Activated naive CD4-positive, alpha-beta T cell treated with anti-CD3 and anti-CD28 coated beads, Interleukin-2, amount 50 U/mL, for 24 hours (primary cell): ENCODE data around the gene FMNL2.
A peak's percentile ranks its signal among the peaks of the same experiment; 100 is the strongest.

Experiments used
- H3K27ac Mint-ChIP-seq: one replicate; pipeline ENCODE4 v1.8.0; 2021; ENCODE audit warnings: mild to moderate bottlenecking, mixed read lengths
- H3K27me3 Mint-ChIP-seq: one replicate; pipeline ENCODE4 v1.8.0; 2021; ENCODE audit warnings: mixed read lengths
- H3K36me3 Mint-ChIP-seq: one replicate; pipeline ENCODE4 v1.8.0; 2021; ENCODE audit warnings: mixed read lengths
- H3K4me1 Mint-ChIP-seq: one replicate; pipeline ENCODE4 v1.8.0; 2021; ENCODE audit warnings: mixed read lengths
- H3K4me3 Mint-ChIP-seq: one replicate; pipeline ENCODE4 v1.8.0; 2021; ENCODE audit warnings: mild to moderate bottlenecking, mixed read lengths
- H3K9me3 Mint-ChIP-seq: one replicate; pipeline ENCODE4 v1.8.0; 2021; ENCODE audit warnings: mixed read lengths

The FMNL2 gene

GRCh38 chr2:152400607-152401214 lies 65.7 kb downstream of the FMNL2 start:
- peaks cover 2% of the 10 kb centered on the region for H3K27me3 Mint-ChIP-seq
- H3K4me3 Mint-ChIP-seq: no peak overlapping the region
- no peaks in the 10 kb centered on the region for H3K9me3 Mint-ChIP-seq
- H3K36me3 Mint-ChIP-seq: no peaks in the 10 kb centered on the region
- H3K27ac Mint-ChIP-seq: no peak overlapping the region
- no peaks in the 10 kb centered on the region for H3K4me1 Mint-ChIP-seq

- Mint-ChIP-seq H3K27me3 (peaks cover 4% of the 10 kb centered on the region), H3K4me1 (no peaks in the 10 kb centered on the region), H3K4me3 (no peak overlapping the region), H3K36me3 (no peaks in the 10 kb centered on the region), H3K27ac (no peak overlapping the region), H3K9me3 (no peaks in the 10 kb centered on the region)
Measured at GRCh38 chr2:152402780-152403759, 68.1 kb downstream of the FMNL2 start.

GRCh38 chr2:152405206-152406118 lies 70.5 kb downstream of the FMNL2 start:
- H3K9me3 Mint-ChIP-seq: no peaks in the 10 kb centered on the region
- H3K27ac Mint-ChIP-seq: no peak overlapping the region
- no peaks in the 10 kb centered on the region for H3K36me3 Mint-ChIP-seq
- H3K27me3 Mint-ChIP-seq: peaks cover 8% of the 10 kb centered on the region
- H3K4me1 Mint-ChIP-seq: no peaks in the 10 kb centered on the region
- no peak overlapping the region for H3K4me3 Mint-ChIP-seq

- Mint-ChIP-seq H3K36me3 (no peaks in the 10 kb centered on the region), H3K4me3 (no peak overlapping the region), H3K27me3 (peaks cover 8% of the 10 kb centered on the region), H3K9me3 (no peaks in the 10 kb centered on the region), H3K4me1 (no peaks in the 10 kb centered on the region), H3K27ac (peak overlapping the region; percentile 30)
Measured at GRCh38 chr2:152406119-152406835, 71.3 kb downstream of the FMNL2 start.

GRCh38 chr2:152406836-152407161 lies 71.8 kb downstream of the FMNL2 start:
- Mint-ChIP-seq H3K27ac (peak overlapping the region; percentile 38), H3K4me3 (no peak overlapping the region), H3K9me3 (no peaks in the 10 kb centered on the region), H3K36me3 (no peaks in the 10 kb centered on the region), H3K27me3 (peaks cover 11% of the 10 kb centered on the region), H3K4me1 (no peaks in the 10 kb centered on the region)

GRCh38 chr2:152407204-152407721 lies 72.3 kb downstream of the FMNL2 start:
- Mint-ChIP-seq H3K27ac (peak overlapping the region; percentile 38), H3K4me1 (no peaks in the 10 kb centered on the region), H3K9me3 (no peaks in the 10 kb centered on the region), H3K36me3 (no peaks in the 10 kb centered on the region), H3K27me3 (peaks cover 11% of the 10 kb centered on the region), H3K4me3 (no peak overlapping the region)

GRCh38 chr2:152407806-152408205 lies 72.8 kb downstream of the FMNL2 start:
- no peak overlapping the region for H3K4me3 Mint-ChIP-seq
- H3K4me1 Mint-ChIP-seq: no peaks in the 10 kb centered on the region
- H3K27ac Mint-ChIP-seq: peak overlapping the region; percentile 9
- no peaks in the 10 kb centered on the region for H3K36me3 Mint-ChIP-seq
- no peaks in the 10 kb centered on the region for H3K9me3 Mint-ChIP-seq
- H3K27me3 Mint-ChIP-seq: peaks cover 11% of the 10 kb centered on the region

GRCh38 chr2:152408254-152408653 lies 73.3 kb downstream of the FMNL2 start:
- Mint-ChIP-seq H3K36me3 (no peaks in the 10 kb centered on the region), H3K27ac (no peak overlapping the region), H3K9me3 (no peaks in the 10 kb centered on the region), H3K4me3 (no peak overlapping the region), H3K27me3 (peaks cover 11% of the 10 kb centered on the region), H3K4me1 (no peaks in the 10 kb centered on the region)

- H3K4me1 Mint-ChIP-seq: no peaks in the 10 kb centered on the region
- H3K27ac Mint-ChIP-seq: no peak overlapping the region
- H3K9me3 Mint-ChIP-seq: no peaks in the 10 kb centered on the region
- H3K36me3 Mint-ChIP-seq: no peaks in the 10 kb centered on the region
- no peak overlapping the region for H3K4me3 Mint-ChIP-seq
- H3K27me3 Mint-ChIP-seq: peaks cover 14% of the 10 kb centered on the region
Measured at GRCh38 chr2:152409386-152410164, 74.6 kb downstream of the FMNL2 start.

GRCh38 chr2:152410165-152410597 lies 75.2 kb downstream of the FMNL2 start:
- no peak overlapping the region for H3K27ac Mint-ChIP-seq
- H3K36me3 Mint-ChIP-seq: no peaks in the 10 kb centered on the region
- H3K27me3 Mint-ChIP-seq: peaks cover 14% of the 10 kb centered on the region
- H3K4me1 Mint-ChIP-seq: no peaks in the 10 kb centered on the region
- H3K9me3 Mint-ChIP-seq: no peaks in the 10 kb centered on the region
- H3K4me3 Mint-ChIP-seq: no peak overlapping the region

GRCh38 chr2:152411154-152411553 lies 76.2 kb downstream of the FMNL2 start:
- H3K9me3 Mint-ChIP-seq: no peaks in the 10 kb centered on the region
- peaks cover 14% of the 10 kb centered on the region for H3K27me3 Mint-ChIP-seq
- no peaks in the 10 kb centered on the region for H3K36me3 Mint-ChIP-seq
- H3K4me1 Mint-ChIP-seq: no peaks in the 10 kb centered on the region
- no peak overlapping the region for H3K4me3 Mint-ChIP-seq
- H3K27ac Mint-ChIP-seq: no peak overlapping the region

- peaks cover 10% of the 10 kb centered on the region for H3K27me3 Mint-ChIP-seq
- no peaks in the 10 kb centered on the region for H3K36me3 Mint-ChIP-seq
- H3K9me3 Mint-ChIP-seq: no peaks in the 10 kb centered on the region
- H3K4me3 Mint-ChIP-seq: no peak overlapping the region
- no peak overlapping the region for H3K27ac Mint-ChIP-seq
- H3K4me1 Mint-ChIP-seq: no peaks in the 10 kb centered on the region
Measured at GRCh38 chr2:152413228-152414030, 78.5 kb downstream of the FMNL2 start.

GRCh38 chr2:152415231-152415642 lies 80.3 kb downstream of the FMNL2 start:
- Mint-ChIP-seq H3K4me1 (no peaks in the 10 kb centered on the region), H3K4me3 (no peak overlapping the region), H3K27me3 (peaks cover 8% of the 10 kb centered on the region), H3K27ac (no peak overlapping the region), H3K9me3 (no peaks in the 10 kb centered on the region), H3K36me3 (no peaks in the 10 kb centered on the region)

GRCh38 chr2:152415796-152416195 lies 80.8 kb downstream of the FMNL2 start:
- H3K36me3 Mint-ChIP-seq: no peaks in the 10 kb centered on the region
- no peaks in the 10 kb centered on the region for H3K4me1 Mint-ChIP-seq
- H3K4me3 Mint-ChIP-seq: no peak overlapping the region
- peaks cover 12% of the 10 kb centered on the region for H3K27me3 Mint-ChIP-seq
- no peak overlapping the region for H3K27ac Mint-ChIP-seq
- H3K9me3 Mint-ChIP-seq: no peaks in the 10 kb centered on the region
